Activated T-helper 9 cell treated with anti-CD3 and anti-CD28 coated beads, Interleukin-2, amount 50 U/mL, for 16 hours (primary cell): ENCODE measurements around the gene PTPRF.
"Not testable (repeated sequence)": the region's sequence is repeated elsewhere in the genome, so short reads cannot be mapped to it uniquely, and the experiment has no call there.

Source experiments
- DNase-seq: peaks from one replicate; pipeline ENCODE4 v3.0.0-alpha.2; 2020; ENCODE audit warnings: low read depth

The PTPRF gene

GRCh38 chr1:43530483-43531106 lies at the start of gene PTPRF:
TSS of gene PTPRF (plus strand) at chr1:43530883. CDS start at chr1:43545076, 14,193 bp downstream.
- no peak for DNase-seq

- no peak for DNase-seq
Observed at GRCh38 chr1:43481491-43481890, 49.2 kb upstream of the PTPRF start.

- no peak for DNase-seq
Observed at GRCh38 chr1:43482215-43482614, 48.5 kb upstream of the PTPRF start.

GRCh38 chr1:43484367-43484766 lies 46.3 kb upstream of the PTPRF start:
- no peak for DNase-seq

- DNase-seq: no peak
Observed at GRCh38 chr1:43488165-43488564, 42.5 kb upstream of the PTPRF start.

- no peak for DNase-seq
Observed at GRCh38 chr1:43491061-43491460, 39.6 kb upstream of the PTPRF start.

GRCh38 chr1:43492826-43493225 lies 37.9 kb upstream of the PTPRF start:
- no peak for DNase-seq

GRCh38 chr1:43493661-43494450 lies 36.8 kb upstream of the PTPRF start:
- no peak for DNase-seq

GRCh38 chr1:43495204-43495603 lies 35.5 kb upstream of the PTPRF start:
- DNase-seq: no peak

GRCh38 chr1:43499898-43500297 lies 30.8 kb upstream of the PTPRF start:
- no peak for DNase-seq

- not testable (repeated sequence) for DNase-seq
Observed at GRCh38 chr1:43501806-43502205, 28.9 kb upstream of the PTPRF start.

- no peak for DNase-seq
Observed at GRCh38 chr1:43503534-43503933, 27.1 kb upstream of the PTPRF start.

GRCh38 chr1:43505077-43505780 lies 25.5 kb upstream of the PTPRF start:
- DNase-seq: no peak

- DNase-seq: no peak
Observed at GRCh38 chr1:43506233-43506632, 24.4 kb upstream of the PTPRF start.

- no peak for DNase-seq
Observed at GRCh38 chr1:43507296-43508295, 23.1 kb upstream of the PTPRF start.

GRCh38 chr1:43509007-43509739 lies 21.5 kb upstream of the PTPRF start:
- no peak for DNase-seq

GRCh38 chr1:43509740-43510375 lies 20.8 kb upstream of the PTPRF start:
- DNase-seq: no peak

GRCh38 chr1:43510621-43511020 lies 20.1 kb upstream of the PTPRF start:
- no peak for DNase-seq

- DNase-seq: no peak
Observed at GRCh38 chr1:43511394-43511793, 19.3 kb upstream of the PTPRF start.

GRCh38 chr1:43512133-43512532 lies 18.6 kb upstream of the PTPRF start:
- DNase-seq: no peak

- no peak for DNase-seq
Observed at GRCh38 chr1:43512681-43513080, 18.0 kb upstream of the PTPRF start.
